ENCODE data around the gene PIEZO2.

DNA sequence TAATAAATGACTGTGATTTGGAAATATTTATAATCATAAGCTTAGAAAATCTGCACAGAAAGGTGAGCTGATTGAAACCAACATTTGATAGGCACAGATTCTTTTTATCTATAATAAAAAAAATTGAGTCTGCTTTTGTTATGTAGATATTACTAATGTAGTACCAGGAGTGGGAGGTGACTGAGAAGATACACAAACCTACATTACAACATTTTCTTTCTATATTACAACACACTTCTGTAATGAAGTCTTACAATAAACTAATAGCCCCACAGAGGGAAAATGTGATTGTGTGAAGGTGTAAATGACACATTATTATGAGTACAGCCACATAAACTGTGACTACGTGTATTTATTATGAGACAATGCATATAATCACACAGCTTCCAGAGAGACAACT lies 241.6 kb downstream of the PIEZO2 start:
- no peak for TF ChIP-seq CTCF (IDR thresholded peaks at IDR 0.05)
- no peak for TF ChIP-seq POLR2A (IDR thresholded peaks at IDR 0.05)

Measured in heart left ventricle (tissue), 13 donors.